Psoas muscle (tissue), 8 donors: ENCODE data around the gene PLEKHG5. TPM values are rescaled to one million over a fixed set of nuclear protein-coding genes. Genes with fewer than 3 reads are reported as not detected.

Experiments used
- ATAC-seq, 4 donors: fragments of 200-7000 bp; cut with Tn5 transposase; one replicate each; pipeline ENCODE4 v1.9.1; 2020; ENCODE audit warnings: moderate library complexity in 3 of 4, mild to moderate bottlenecking in 2 of 4
- DNase-seq, 2 donors: peaks; one replicate each; pipeline ENCODE4 v3.0.0-alpha.2; 2020
- H3K27ac ChIP-seq: fragments of 200-600 bp; one replicate; pipeline ENCODE4 v1.8.0; 2022
- H3K27me3 ChIP-seq, 3 donors: fragments of 200-600 bp in 1 of 3; one replicate each; pipeline versions ENCODE4 v1.6.1 to v1.8.0; 2013 to 2022; ENCODE audit warnings: low read length in 2 of 3, mild to moderate bottlenecking in 2 of 3, moderate library complexity in 1 of 3; ENCODE audit not compliant: insufficient read depth in 3 of 3
- H3K36me3 ChIP-seq, 2 donors: fragments of 200-600 bp in 1 of 2; one replicate each; pipeline versions ENCODE4 v1.6.1 to v1.8.0; 2013 to 2022; ENCODE audit warnings: low read depth in 1 of 2, mild to moderate bottlenecking in 1 of 2, moderate library complexity in 1 of 2; ENCODE audit not compliant: insufficient read depth in 1 of 2
- H3K4me1 ChIP-seq: fragments of 200-600 bp; one replicate; pipeline ENCODE4 v1.8.0; 2022
- H3K4me3 ChIP-seq: fragments of 200-600 bp; one replicate; pipeline ENCODE4 v1.8.0; 2022; ENCODE audit warnings: mild to moderate bottlenecking
- H3K9me3 ChIP-seq: fragments of 200-600 bp; one replicate; pipeline ENCODE4 v1.8.0; 2022
- CTCF ChIP-seq: fragments of 200-600 bp; IDR thresholded peaks from one replicate; pipeline ENCODE4 v1.8.0; 2022; ENCODE audit warnings: antibody characterized with exemption
- WGBS, 3 donors: extraction: QIAGEN DNeasy Blood & Tissue Kit; methylation state at CpG; one replicate each; pipeline versions ENCODE4 v1.1.6 to v1.1.7; 2013; 5-methylcytosine and 5-hydroxymethylcytosine counted together
- intact Hi-C, 2 donors: fragments of 100-400 bp; cut with DNase I; formaldehyde crosslinking; loops; one replicate each; pipeline versions ENCODE4 v1.11.0 to v1.14.2; 2022
- polyA plus RNA-seq, 3 donors: library from polyadenylated mRNA; stranded (reverse); fragments of 200-250 nt; gene quantifications; one replicate each; pipeline ENCODE4 v1.2.3, GENCODE V29; 2013
- total RNA-seq, 4 donors: library from RNA; stranded (reverse); fragmentation: NEBNext Ultra II Directional in 2 of 4; extraction: Animal tissue kit (Norgen Biotek cat#: 25700) in 2 of 4; gene quantifications; one replicate each; pipeline versions ENCODE4 v1.2.1 to v1.2.4, GENCODE V29; 2021 to 2023
- donor health status: healthy with polysubstance abuse.
- donor health status: DM: no; HTN: no; CAD: no; lungs with moderate emphysema.
- donor health status: Bipolar disorder and iron deficiency.
- donor health status: healthy.
- donor health status: DM: yes; HTN: yes; CAD: no.
- donor health status: DM: no; HTN: no; CAD: no.
- donor health status: DM: no; HTN: no; CAD: no.
- donor health status: DM: yes; HTN: yes; CAD: no.

Gene PLEKHG5
- total and polyA plus RNA-seq, 7 donors, result 1.5 to 3.3 (median 2.6) TPM

GRCh38 chr1:6471970-6472368 is 19.5 kb downstream of the PLEKHG5 start:
- DNase-seq (no peak), ATAC-seq (no peak)
- TF ChIP-seq CTCF, result no peak
- intact Hi-C loops, result no loop called here
- Histone ChIP-seq H3K36me3 (peaks cover 0 to 9% of the 10 kb centered on the region in 2 donors), H3K27ac (no peak overlapping the region), H3K4me1 (no peaks in the 10 kb centered on the region), H3K27me3 (peaks cover 0 to 4% (median 0%) of the 10 kb centered on the region in 3 donors), H3K4me3 (no peak overlapping the region), H3K9me3 (no peaks in the 10 kb centered on the region)
- 89 to 94% (median 90%) methylated on average over 7 of the region's 7 CpGs for WGBS, 3 donors

- no peak for TF ChIP-seq CTCF
- 80 to 81% (median 81%) methylated on average over 61 to 67 of the region's 67 CpGs for WGBS, 3 donors
- DNase-seq (no peak), ATAC-seq (no peak)
- H3K27me3 ChIP-seq, result peaks cover 0 to 6% (median 4%) of the 10 kb centered on the region in 3 donors
- H3K36me3 ChIP-seq, result peaks cover 0 to 9% of the 10 kb centered on the region in 2 donors
- no peak overlapping the region for H3K27ac ChIP-seq
- intact Hi-C loops, result no loop called here
- no peaks in the 10 kb centered on the region for H3K4me1 ChIP-seq
- H3K4me3 ChIP-seq, result no peak overlapping the region
- no peaks in the 10 kb centered on the region for H3K9me3 ChIP-seq
Measured at GRCh38 chr1:6471086-6471969, 20.1 kb downstream of the PLEKHG5 start.

GRCh38 chr1:6470132-6471085 is 21.1 kb downstream of the PLEKHG5 start:
- Histone ChIP-seq H3K27ac (no peak overlapping the region), H3K36me3 (peaks cover 0 to 9% of the 10 kb centered on the region in 2 donors), H3K4me3 (no peak overlapping the region), H3K4me1 (no peaks in the 10 kb centered on the region), H3K27me3 (peaks cover 0 to 12% (median 7%) of the 10 kb centered on the region in 3 donors), H3K9me3 (no peaks in the 10 kb centered on the region)
- intact Hi-C loops, result no loop called here
- WGBS, 3 donors, result 79 to 83% (median 80%) methylated on average over 57 to 67 of the region's 67 CpGs
- no peak for ATAC-seq
- no peak for DNase-seq
- TF ChIP-seq CTCF, result no peak

GRCh38 chr1:6468729-6469461 is 22.6 kb downstream of the PLEKHG5 start:
- Histone ChIP-seq H3K4me3 (no peak overlapping the region), H3K4me1 (no peaks in the 10 kb centered on the region), H3K9me3 (no peaks in the 10 kb centered on the region), H3K27me3 (peaks cover 0 to 18% (median 9%) of the 10 kb centered on the region in 3 donors), H3K36me3 (peaks cover 0 to 9% of the 10 kb centered on the region in 2 donors), H3K27ac (no peak overlapping the region)
- no peak for TF ChIP-seq CTCF
- 91 to 95% (median 94%) methylated on average over 13 of the region's 13 CpGs for WGBS, 3 donors
- DNase-seq (no peak), ATAC-seq (no peak)
- intact Hi-C loops, result no loop called here
